ENCODE measurements around the gene CNP.

The CNP gene

GRCh38 chr17:41942626-41943373, 23.8 kb upstream of the CNP start:
- DNase-seq = no peak

DNA sequence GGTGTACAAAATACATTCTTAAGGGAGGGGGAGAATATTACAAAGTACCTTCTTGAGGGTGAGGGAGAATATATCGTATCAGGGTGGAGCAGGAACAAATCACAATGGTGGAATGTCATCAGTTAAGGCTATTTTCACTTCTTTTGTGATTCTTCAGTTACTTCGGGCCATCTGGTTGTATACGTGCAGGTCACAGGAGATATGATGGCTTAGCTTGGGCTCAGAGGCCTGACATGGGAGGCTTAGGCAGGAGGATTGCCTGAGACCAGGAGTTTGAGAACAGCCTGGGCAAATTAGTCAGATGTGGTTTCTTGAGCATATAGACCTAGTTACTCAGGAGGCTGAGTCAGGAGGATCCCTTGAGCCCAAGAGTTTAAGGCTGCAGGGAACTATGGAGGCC, 23.1 kb upstream of the CNP start:
- no peak for DNase-seq

DNA sequence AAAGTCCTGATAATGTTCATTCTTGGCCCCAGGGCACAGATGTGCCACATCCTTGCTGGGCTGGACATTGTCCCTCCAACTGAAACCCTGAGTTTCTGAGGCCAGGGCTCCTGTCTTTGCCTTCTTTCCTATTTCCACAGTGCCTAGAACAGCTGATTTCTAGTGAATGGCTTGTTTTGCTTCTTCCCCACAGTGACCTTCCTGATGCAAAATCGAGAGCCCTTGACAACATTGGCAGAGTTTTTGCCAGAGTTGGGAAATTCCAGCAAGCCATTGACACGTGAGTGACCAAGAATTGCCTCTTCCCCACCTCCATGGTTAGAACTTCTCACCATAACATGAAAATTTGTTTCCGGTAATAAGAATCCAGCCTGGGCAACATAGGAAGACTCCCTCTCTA, 21.7 kb upstream of the CNP start:
- no peak for DNase-seq

- DNase-seq = no peak
Observed at GRCh38 chr17:41948762-41949460, 17.7 kb upstream of the CNP start.

- no peak for DNase-seq
Observed at GRCh38 chr17:41956522-41956921, 10.1 kb upstream of the CNP start.

DNA sequence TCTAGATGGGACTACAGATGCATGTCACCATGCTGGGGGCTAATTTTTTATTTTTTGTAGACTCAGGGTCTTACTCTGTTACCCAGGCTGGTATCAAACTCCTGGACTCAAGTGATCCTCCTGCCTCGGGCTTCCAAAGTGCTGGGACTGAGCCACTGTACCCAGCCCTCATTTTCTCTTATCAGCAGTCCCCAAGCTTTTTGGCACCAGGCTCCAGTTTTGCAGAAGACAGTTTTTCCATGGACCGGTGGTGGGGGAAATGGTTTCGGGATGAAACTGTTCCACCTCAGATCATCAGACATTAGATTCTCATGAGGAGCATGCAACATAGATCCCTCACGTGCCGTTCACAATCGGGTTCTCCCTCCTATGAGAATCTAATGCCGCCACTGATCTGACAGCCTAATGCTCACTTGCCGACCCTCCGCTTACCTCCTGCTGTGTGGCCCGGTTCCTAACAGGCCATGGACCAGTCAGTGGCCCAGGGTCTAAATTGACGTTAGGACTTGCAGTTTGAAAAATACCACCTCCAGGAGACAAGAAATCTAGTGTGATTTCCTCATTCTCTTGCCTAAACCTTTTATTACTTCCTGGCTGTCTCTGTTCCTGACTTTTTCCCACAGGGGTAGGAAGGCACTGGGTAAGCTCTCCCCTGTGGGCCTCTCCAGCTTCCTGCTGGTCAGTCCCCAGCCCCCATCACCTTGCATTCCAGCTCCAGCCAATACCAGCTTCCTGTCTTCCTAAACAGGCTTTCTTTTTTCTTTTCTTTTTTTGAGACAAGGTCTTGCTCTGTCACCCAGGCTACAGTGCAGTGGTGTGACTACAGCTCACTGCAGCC, 9.3 kb upstream of the CNP start:
- DNase-seq = no peak

GRCh38 chr17:41957869-41958439, 8.6 kb upstream of the CNP start:
- no peak for DNase-seq

DNA sequence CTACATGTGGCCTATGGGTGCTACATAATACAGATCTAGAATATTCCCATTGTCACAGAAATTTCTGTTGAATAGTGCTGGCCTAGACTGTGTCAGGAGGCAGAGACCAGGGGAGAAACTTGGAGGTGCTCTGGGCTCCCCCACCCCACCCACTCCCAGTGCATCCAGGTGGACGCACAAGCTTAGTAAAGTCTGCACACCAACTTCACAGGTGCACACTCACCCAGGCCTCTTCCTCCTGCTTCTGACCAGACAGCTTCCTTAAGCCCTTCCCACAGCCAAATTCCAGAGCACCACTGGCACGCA, 7.6 kb upstream of the CNP start:
- DNase-seq = no peak

GRCh38 chr17:41959336-41960095, 7.1 kb upstream of the CNP start:
- DNase-seq = no peak

- no peak for DNase-seq
Observed at GRCh38 chr17:41962111-41962510, 4.5 kb upstream of the CNP start.

GRCh38 chr17:41962768-41963434, 3.7 kb upstream of the CNP start:
- DNase-seq = no peak

DNA sequence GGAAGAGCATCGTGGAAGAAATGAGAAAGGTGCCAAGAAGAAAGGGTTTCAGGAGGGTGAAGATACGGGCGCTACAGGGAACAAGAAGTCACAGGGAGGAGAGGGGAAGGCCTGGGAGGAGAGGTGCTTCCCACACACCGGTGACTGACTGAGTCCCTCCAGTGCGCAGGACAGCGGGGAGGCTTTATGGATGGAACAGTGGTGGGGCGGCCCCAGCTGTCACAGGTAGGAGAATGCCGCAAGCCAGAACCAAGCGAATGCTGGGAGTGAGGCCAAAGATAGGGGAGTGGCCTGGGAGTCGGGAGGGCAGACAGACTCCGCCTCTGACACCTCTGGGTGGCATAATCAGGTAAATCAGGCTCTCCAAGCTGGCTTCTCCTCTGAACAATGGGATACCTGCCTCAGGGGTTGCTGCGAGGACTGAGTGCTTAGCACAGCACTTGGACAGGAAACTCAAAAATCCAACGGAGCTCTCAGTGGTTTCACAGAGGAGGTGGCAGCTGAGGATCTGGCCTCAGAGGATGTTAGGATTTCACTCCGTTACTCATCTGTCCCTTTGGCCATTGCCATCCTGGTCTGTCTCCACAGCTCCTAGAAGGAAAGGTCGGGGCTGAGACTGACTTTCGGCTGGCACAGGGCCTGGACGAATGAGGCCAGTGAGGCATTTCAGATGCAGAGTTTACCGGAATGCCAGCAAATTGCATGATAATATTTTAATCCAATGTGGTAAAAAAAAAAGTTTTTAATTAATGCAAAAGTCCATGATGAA, 717 bp upstream of the CNP start:
- peak; percentile 88 for DNase-seq

DNA sequence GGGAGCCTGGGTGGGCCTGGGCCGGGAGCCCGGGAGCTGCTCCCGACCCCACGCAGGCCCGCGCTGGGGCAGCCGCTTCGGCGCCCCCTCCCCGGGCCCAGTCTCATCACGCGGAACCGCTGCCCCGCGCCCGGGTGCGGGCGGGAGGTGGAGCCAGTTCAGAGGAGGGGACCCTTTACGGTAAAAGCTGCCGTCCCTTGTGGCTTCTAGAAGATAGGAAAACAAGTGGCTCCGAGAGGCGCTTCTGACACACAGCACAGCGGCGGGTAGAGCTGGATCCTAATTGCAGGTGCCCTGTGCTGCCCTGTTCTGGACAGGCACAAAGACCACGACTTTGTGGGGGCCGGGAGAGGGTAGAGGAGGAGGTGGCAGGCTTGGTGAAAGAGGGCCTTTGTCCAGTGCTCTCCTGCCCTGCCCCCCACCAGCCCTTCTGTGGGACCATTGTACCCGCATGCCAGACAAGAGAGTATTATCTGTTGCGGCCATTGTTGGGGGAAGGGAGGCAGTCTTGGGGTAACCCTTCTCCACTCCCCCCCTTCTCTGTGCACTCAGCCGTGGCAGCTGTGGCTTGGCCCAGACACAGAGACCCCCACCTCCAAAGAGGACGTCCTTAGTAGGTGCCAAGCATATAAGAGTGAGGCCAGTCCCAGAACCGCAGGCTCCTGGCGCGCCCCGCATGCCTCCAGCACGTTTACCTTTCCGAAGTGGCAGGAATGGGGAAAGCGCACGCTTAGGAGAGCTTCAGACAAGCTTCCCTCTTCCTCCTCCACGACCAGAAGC, 736 bp downstream of the CNP start:
- DNase-seq = no peak

DNA sequence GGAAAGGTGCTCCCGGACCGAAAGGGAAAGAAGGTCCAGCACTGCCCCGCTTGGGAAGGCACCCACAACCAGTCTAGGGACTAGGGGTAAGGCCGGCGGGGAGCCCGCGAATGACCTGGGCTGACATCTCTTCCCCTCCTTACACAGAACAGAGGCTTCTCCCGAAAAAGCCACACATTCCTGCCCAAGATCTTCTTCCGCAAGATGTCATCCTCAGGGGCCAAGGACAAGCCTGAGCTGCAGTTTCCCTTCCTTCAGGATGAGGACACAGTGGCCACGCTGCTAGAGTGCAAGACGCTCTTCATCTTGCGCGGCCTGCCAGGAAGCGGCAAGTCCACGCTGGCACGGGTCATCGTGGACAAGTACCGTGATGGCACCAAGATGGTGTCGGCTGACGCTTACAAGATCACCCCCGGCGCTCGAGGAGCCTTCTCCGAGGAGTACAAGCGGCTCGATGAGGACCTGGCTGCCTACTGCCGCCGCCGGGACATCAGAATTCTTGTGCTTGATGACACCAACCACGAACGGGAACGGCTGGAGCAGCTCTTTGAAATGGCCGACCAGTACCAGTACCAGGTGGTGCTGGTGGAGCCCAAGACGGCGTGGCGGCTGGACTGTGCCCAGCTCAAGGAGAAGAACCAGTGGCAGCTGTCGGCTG, 1.5 kb downstream of the CNP start:
- no peak for DNase-seq

DNA sequence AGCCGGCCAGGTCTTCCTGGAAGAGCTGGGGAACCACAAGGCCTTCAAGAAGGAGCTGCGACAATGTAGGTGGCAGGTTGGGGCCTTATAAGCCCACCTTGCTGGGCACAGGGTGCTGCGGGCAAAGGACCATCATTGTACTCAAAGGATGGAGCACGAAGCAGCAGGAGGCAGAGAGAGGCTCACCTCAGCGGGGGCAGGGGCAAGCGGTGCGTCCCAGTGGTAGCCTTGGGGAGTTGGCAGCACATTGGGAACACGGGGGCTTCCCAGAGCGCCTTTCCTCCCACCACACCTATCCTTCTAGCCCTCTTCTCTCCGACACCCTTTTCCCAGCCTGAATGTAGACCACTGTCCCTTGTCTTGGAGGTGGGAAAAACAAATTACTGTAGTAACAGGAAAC, 2.1 kb downstream of the CNP start:
- DNase-seq = no peak

- DNase-seq = no peak
Observed at GRCh38 chr17:41970901-41971331, 4.3 kb downstream of the CNP start.

- no peak for DNase-seq
Observed at GRCh38 chr17:41971721-41972523, 5.3 kb downstream of the CNP start.

DNA sequence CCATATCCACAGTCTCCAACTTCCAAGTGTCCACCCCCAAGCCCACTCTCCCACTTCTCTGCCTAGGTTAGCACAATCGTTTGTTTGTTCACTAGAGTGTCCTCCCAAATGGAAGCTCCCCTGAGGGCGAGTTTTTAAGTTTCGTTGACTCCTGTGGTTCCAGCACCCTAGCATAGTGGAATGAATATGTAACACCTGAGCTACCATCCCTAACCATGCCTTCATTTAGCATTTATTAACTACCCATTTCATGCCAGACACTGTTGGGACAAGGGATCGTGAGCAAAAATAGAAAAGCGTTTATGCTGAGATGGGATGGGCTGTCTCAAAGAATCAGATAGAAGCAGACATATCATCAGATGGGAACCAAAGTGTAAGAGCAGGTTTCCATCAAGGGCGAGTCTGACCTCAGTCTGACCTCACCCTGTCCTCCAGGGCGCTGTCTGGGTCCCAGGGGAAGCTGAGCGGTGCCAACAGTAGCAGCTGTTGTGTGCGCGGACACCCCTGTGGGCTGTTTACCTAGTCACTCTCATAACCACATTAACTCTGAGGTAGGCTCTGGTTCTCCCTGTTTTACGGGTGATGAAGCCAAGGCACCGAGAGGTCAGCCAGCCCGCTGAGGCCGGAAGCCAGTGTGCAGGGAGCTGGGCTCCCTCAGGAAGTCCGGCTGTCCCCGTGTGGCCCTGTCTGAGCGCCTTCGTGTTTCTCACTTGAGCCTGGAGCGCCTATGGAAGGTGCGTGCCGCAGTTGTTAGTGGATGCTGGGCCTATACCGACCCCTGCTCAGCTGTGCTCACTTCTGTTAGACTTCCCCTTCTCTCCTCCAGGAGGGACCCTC, 6.2 kb downstream of the CNP start:
- DNase-seq = peak; percentile 68

All from DMS153 (cell line).